ENCODE results near the gene RB1. TPM values are rescaled to one million over a fixed set of nuclear protein-coding genes. Genes with fewer than 3 reads are reported as not detected.
A peak's percentile ranks its signal among the peaks of the same experiment; 100 is the strongest.

The RB1 gene
- total and polyA plus RNA-seq, 3 experiments from 2014 or later = 16.8 to 38.9 (median 38.2) TPM

- peaks cover 13% of the 10 kb centered on the region for H3K4me1 ChIP-seq (ENCODE audit: insufficient read depth, low read length)
- H3K36me3 ChIP-seq (ENCODE audit: insufficient read depth, low read length) = no peaks in the 10 kb centered on the region
- Mint-ChIP-seq H3K27me3 (no peaks in the 10 kb centered on the region), H3K4me3 (no peak overlapping the region), H3K4me1 (peaks cover 20 to 50% (median 40%) of the 10 kb centered on the region in 3 donors), H3K36me3 (peaks cover 4 to 8% (median 6%) of the 10 kb centered on the region in 3 donors), H3K27ac (peak overlapping the region in 2 of 8 donors; percentile 17 to 54), H3K9me3 (peaks cover 0 to 2% (median 0%) of the 10 kb centered on the region in 5 donors)
- H3K4me3 ChIP-seq (ENCODE audit: low read length) = no peak overlapping the region
- ChIA-PET POLR2A (interaction anchor here (0.6 kb wide), 1 partner anchor 103 kb away, joined by 3 read pairs; the partner anchor contains the start of gene RCBTB2), CTCF (no interaction called here)
- DNase-seq = no peak
- no peak overlapping the region for H3K27ac ChIP-seq (ENCODE audit: low read depth, low read length)
- no peaks in the 10 kb centered on the region for H3K27me3 ChIP-seq (ENCODE audit: insufficient read depth, low read length, poor library complexity, severe bottlenecking)
- no peaks in the 10 kb centered on the region for H3K9me3 ChIP-seq (ENCODE audit: low read length)
Measured at GRCh38 chr13:48429886-48430285, 126.3 kb downstream of the RB1 start.

GRCh38 chr13:48431431-48431830 is 127.9 kb downstream of the RB1 start:
- ChIA-PET CTCF (no interaction called here), POLR2A (no interaction called here)
- H3K9me3 Mint-ChIP-seq = peaks cover 0 to 2% (median 0%) of the 10 kb centered on the region in 5 donors
- no peak for DNase-seq
- H3K27me3 ChIP-seq (ENCODE audit: insufficient read depth, low read length, poor library complexity, severe bottlenecking) = no peaks in the 10 kb centered on the region
- H3K4me3 ChIP-seq (ENCODE audit: low read length) = no peak overlapping the region
- peaks cover 21% of the 10 kb centered on the region for H3K4me1 ChIP-seq (ENCODE audit: insufficient read depth, low read length)
- no peaks in the 10 kb centered on the region for H3K36me3 ChIP-seq (ENCODE audit: insufficient read depth, low read length)
- peak overlapping the region in 2 of 8 donors; percentile 19 to 23 for H3K27ac Mint-ChIP-seq
- H3K27me3 Mint-ChIP-seq = no peaks in the 10 kb centered on the region
- peaks cover 26 to 53% (median 53%) of the 10 kb centered on the region in 3 donors for H3K4me1 Mint-ChIP-seq
- no peaks in the 10 kb centered on the region for H3K9me3 ChIP-seq (ENCODE audit: low read length)
- H3K4me3 Mint-ChIP-seq = no peak overlapping the region
- no peak overlapping the region for H3K27ac ChIP-seq (ENCODE audit: low read depth, low read length)
- H3K36me3 Mint-ChIP-seq = peaks cover 6 to 9% (median 8%) of the 10 kb centered on the region in 3 donors

- no peaks in the 10 kb centered on the region for H3K9me3 Mint-ChIP-seq
- H3K4me1 ChIP-seq (ENCODE audit: insufficient read depth, low read length) = peaks cover 22% of the 10 kb centered on the region
- H3K27me3 ChIP-seq (ENCODE audit: insufficient read depth, low read length, poor library complexity, severe bottlenecking) = no peaks in the 10 kb centered on the region
- H3K27me3 Mint-ChIP-seq = no peaks in the 10 kb centered on the region
- H3K4me3 Mint-ChIP-seq = peak overlapping the region in 3 of 7 donors; percentile 6 to 38 (median 9)
- POLR2A ChIA-PET = no interaction called here
- H3K27ac Mint-ChIP-seq = peak overlapping the region in 3 of 8 donors; percentile 6 to 43 (median 6)
- peaks cover 4 to 5% (median 5%) of the 10 kb centered on the region in 3 donors for H3K36me3 Mint-ChIP-seq
- H3K36me3 ChIP-seq (ENCODE audit: insufficient read depth, low read length) = no peaks in the 10 kb centered on the region
- H3K27ac ChIP-seq (ENCODE audit: low read depth, low read length) = no peak overlapping the region
- H3K9me3 ChIP-seq (ENCODE audit: low read length) = no peaks in the 10 kb centered on the region
- H3K4me3 ChIP-seq (ENCODE audit: low read length) = no peak overlapping the region
- CTCF ChIA-PET = no interaction called here
- H3K4me1 Mint-ChIP-seq = peaks cover 33 to 57% (median 55%) of the 10 kb centered on the region in 3 donors
- DNase-seq = no peak
Measured at GRCh38 chr13:48431987-48432615, 128.6 kb downstream of the RB1 start.

GRCh38 chr13:48434200-48434599 is 130.6 kb downstream of the RB1 start:
- H3K4me1 ChIP-seq (ENCODE audit: insufficient read depth, low read length) = peaks cover 22% of the 10 kb centered on the region
- CTCF ChIA-PET = no interaction called here
- peak overlapping the region in 1 of 7 donors; percentile 40 for H3K4me3 Mint-ChIP-seq
- peaks cover 4 to 5% (median 5%) of the 10 kb centered on the region in 3 donors for H3K36me3 Mint-ChIP-seq
- no peaks in the 10 kb centered on the region for H3K9me3 Mint-ChIP-seq
- H3K36me3 ChIP-seq (ENCODE audit: insufficient read depth, low read length) = no peaks in the 10 kb centered on the region
- DNase-seq = no peak
- no peaks in the 10 kb centered on the region for H3K9me3 ChIP-seq (ENCODE audit: low read length)
- POLR2A ChIA-PET = no interaction called here
- H3K27me3 Mint-ChIP-seq = no peaks in the 10 kb centered on the region
- no peak overlapping the region for H3K4me3 ChIP-seq (ENCODE audit: low read length)
- H3K27me3 ChIP-seq (ENCODE audit: insufficient read depth, low read length, poor library complexity, severe bottlenecking) = no peaks in the 10 kb centered on the region
- no peak overlapping the region for H3K27ac Mint-ChIP-seq
- peaks cover 35 to 56% (median 54%) of the 10 kb centered on the region in 3 donors for H3K4me1 Mint-ChIP-seq
- H3K27ac ChIP-seq (ENCODE audit: low read depth, low read length) = no peak overlapping the region

GRCh38 chr13:48436661-48437288 is 133.2 kb downstream of the RB1 start:
- no peak overlapping the region for H3K4me3 Mint-ChIP-seq
- H3K27ac ChIP-seq (ENCODE audit: low read depth, low read length) = no peak overlapping the region
- no peaks in the 10 kb centered on the region for H3K27me3 ChIP-seq (ENCODE audit: insufficient read depth, low read length, poor library complexity, severe bottlenecking)
- ChIA-PET CTCF (no interaction called here), POLR2A (no interaction called here)
- peaks cover 15% of the 10 kb centered on the region for H3K4me1 ChIP-seq (ENCODE audit: insufficient read depth, low read length)
- H3K36me3 Mint-ChIP-seq = peaks cover 4 to 5% (median 5%) of the 10 kb centered on the region in 3 donors
- no peak for DNase-seq
- H3K4me3 ChIP-seq (ENCODE audit: low read length) = no peak overlapping the region
- H3K9me3 ChIP-seq (ENCODE audit: low read length) = no peaks in the 10 kb centered on the region
- no peaks in the 10 kb centered on the region for H3K36me3 ChIP-seq (ENCODE audit: insufficient read depth, low read length)
- H3K27me3 Mint-ChIP-seq = no peaks in the 10 kb centered on the region
- H3K9me3 Mint-ChIP-seq = no peaks in the 10 kb centered on the region
- H3K27ac Mint-ChIP-seq = peak overlapping the region in 4 of 8 donors; percentile 43 to 73 (median 46)
- peaks cover 30 to 51% (median 46%) of the 10 kb centered on the region in 3 donors for H3K4me1 Mint-ChIP-seq

GRCh38 chr13:48437371-48437770 is 133.8 kb downstream of the RB1 start:
- H3K36me3 Mint-ChIP-seq = peaks cover 4 to 5% (median 5%) of the 10 kb centered on the region in 3 donors

GRCh38 chr13:48443442-48444208 is 140.1 kb downstream of the RB1 start:
- Mint-ChIP-seq H3K4me3 (peak overlapping the region in 5 of 7 donors; percentile 23 to 72 (median 51)), H3K9me3 (no peaks in the 10 kb centered on the region), H3K36me3 (peaks cover 0 to 3% (median 1%) of the 10 kb centered on the region in 3 donors), H3K27me3 (no peaks in the 10 kb centered on the region), H3K27ac (peak overlapping the region in 3 of 8 donors; percentile 35 to 56 (median 41)), H3K4me1 (peaks cover 18 to 43% (median 30%) of the 10 kb centered on the region in 3 donors)
- H3K36me3 ChIP-seq (ENCODE audit: insufficient read depth, low read length) = no peaks in the 10 kb centered on the region
- peaks cover 11% of the 10 kb centered on the region for H3K4me1 ChIP-seq (ENCODE audit: insufficient read depth, low read length)
- no peak overlapping the region for H3K4me3 ChIP-seq (ENCODE audit: low read length)
- CTCF ChIA-PET = interaction anchor here (1.6 kb wide), 1 partner anchor 137 kb away, joined by 6 read pairs; no protein-coding TSS in a partner anchor
- DNase-seq = no peak
- no peaks in the 10 kb centered on the region for H3K9me3 ChIP-seq (ENCODE audit: low read length)
- H3K27ac ChIP-seq (ENCODE audit: low read depth, low read length) = no peak overlapping the region
- H3K27me3 ChIP-seq (ENCODE audit: insufficient read depth, low read length, poor library complexity, severe bottlenecking) = no peaks in the 10 kb centered on the region
- POLR2A ChIA-PET = no interaction called here

More at GRCh38 chr13:48437371-48437770, 133.8 kb downstream of the RB1 start:
- Mint-ChIP-seq H3K27ac (no peak overlapping the region), H3K27me3 (no peaks in the 10 kb centered on the region), H3K4me1 (peaks cover 27 to 46% (median 40%) of the 10 kb centered on the region in 3 donors), H3K4me3 (no peak overlapping the region), H3K9me3 (no peaks in the 10 kb centered on the region)
- Histone ChIP-seq H3K9me3 (ENCODE audit: low read length) (no peaks in the 10 kb centered on the region), H3K36me3 (ENCODE audit: insufficient read depth, low read length) (no peaks in the 10 kb centered on the region), H3K4me1 (ENCODE audit: insufficient read depth, low read length) (peaks cover 10% of the 10 kb centered on the region), H3K27ac (ENCODE audit: low read depth, low read length) (no peak overlapping the region), H3K4me3 (ENCODE audit: low read length) (no peak overlapping the region), H3K27me3 (ENCODE audit: insufficient read depth, low read length, poor library complexity, severe bottlenecking) (no peaks in the 10 kb centered on the region)
- ChIA-PET CTCF (no interaction called here), POLR2A (no interaction called here)
- DNase-seq = no peak
